Fibroblast of pulmonary artery (primary cell): ENCODE measurements around the gene LHX4.

Experiments used
- DNase-seq: peaks from one replicate; pipeline ENCODE4 v3.0.0-alpha.2; 2010; ENCODE audit warnings: low read depth
- H3K4me3 ChIP-seq: replicated peaks from 2 replicates; pipeline ENCODE4 v1.5.1; 2011; ENCODE audit warnings: low read depth, mild to moderate bottlenecking, control low read depth, low read length, moderate library complexity
- TF ChIP-seq, protein P1 (sequence below): IDR thresholded peaks from 2 replicates; pipeline ENCODE4 v1.5.1; 2011; ENCODE audit warnings: mild to moderate bottlenecking, control low read depth, low read length, inconsistent platforms; ENCODE audit errors: missing control alignments

LHX4 gene

DNA sequence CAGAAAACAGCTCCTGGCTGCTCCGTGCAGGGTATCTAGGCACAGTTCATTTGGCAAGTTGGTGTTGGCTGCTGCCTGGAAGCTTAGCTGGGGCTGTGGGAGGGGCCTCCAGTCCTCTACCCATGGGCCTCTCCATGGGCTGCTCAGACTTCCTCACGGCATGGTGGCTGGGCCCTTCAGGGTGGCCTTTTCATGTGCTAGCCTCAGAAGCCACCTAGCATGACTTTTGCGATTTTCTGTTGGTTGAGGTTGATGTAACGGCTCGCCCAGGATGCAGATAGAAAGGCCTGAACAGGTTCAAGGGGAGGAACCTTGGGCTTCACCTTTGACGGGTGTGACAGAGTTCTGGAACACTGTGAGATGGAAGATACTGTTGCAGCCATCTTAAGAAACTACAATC, 25.8 kb upstream of the LHX4 start:
- TF ChIP-seq, protein P1, sequence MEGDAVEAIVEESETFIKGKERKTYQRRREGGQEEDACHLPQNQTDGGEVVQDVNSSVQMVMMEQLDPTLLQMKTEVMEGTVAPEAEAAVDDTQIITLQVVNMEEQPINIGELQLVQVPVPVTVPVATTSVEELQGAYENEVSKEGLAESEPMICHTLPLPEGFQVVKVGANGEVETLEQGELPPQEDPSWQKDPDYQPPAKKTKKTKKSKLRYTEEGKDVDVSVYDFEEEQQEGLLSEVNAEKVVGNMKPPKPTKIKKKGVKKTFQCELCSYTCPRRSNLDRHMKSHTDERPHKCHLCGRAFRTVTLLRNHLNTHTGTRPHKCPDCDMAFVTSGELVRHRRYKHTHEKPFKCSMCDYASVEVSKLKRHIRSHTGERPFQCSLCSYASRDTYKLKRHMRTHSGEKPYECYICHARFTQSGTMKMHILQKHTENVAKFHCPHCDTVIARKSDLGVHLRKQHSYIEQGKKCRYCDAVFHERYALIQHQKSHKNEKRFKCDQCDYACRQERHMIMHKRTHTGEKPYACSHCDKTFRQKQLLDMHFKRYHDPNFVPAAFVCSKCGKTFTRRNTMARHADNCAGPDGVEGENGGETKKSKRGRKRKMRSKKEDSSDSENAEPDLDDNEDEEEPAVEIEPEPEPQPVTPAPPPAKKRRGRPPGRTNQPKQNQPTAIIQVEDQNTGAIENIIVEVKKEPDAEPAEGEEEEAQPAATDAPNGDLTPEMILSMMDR = no peak
- no peak overlapping the region for H3K4me3 ChIP-seq
- no peak for DNase-seq

DNA sequence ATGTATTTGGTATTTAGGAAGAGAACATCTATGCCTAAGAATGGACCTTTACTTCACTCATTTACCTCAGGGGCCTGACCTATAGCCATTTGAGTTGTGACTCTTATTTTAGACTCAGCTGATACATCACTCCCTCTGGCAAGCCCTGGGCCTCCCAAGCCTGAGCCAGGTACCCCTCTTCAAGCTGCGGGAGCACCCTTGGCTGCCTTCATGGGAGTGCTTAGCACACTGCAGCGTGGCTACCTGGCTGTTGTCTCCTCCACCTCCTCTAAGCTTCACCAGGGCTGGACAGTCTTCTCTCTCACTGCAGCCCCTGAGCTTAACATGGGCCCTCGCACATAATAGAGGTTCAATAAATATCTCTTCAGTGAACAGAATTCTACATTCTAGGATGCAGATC, 23.5 kb upstream of the LHX4 start:
- DNase-seq = no peak
- no peak overlapping the region for H3K4me3 ChIP-seq
- TF ChIP-seq, protein P1 = no peak

DNA sequence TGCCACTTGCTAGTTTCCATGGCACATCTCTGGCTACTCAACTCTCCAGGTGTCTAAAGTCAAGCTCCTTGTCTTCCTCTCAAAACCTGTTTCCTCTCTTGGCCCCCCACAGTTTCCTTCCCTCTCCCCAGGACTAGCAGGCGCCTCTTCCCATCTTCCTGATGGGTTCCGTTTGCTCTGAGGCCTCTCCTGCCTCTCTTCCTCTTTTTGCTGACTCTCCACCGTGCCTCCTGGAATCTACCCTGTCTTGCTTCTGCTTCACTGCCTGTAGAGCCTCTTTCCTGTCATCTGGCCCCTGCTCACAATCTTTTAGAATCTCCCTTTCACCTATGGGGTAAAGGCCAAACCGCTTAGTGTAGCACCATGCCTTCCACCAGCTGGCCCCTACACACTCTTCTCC, 21.8 kb upstream of the LHX4 start:
- TF ChIP-seq, protein P1 = no peak
- DNase-seq = no peak
- H3K4me3 ChIP-seq = no peak overlapping the region

DNA sequence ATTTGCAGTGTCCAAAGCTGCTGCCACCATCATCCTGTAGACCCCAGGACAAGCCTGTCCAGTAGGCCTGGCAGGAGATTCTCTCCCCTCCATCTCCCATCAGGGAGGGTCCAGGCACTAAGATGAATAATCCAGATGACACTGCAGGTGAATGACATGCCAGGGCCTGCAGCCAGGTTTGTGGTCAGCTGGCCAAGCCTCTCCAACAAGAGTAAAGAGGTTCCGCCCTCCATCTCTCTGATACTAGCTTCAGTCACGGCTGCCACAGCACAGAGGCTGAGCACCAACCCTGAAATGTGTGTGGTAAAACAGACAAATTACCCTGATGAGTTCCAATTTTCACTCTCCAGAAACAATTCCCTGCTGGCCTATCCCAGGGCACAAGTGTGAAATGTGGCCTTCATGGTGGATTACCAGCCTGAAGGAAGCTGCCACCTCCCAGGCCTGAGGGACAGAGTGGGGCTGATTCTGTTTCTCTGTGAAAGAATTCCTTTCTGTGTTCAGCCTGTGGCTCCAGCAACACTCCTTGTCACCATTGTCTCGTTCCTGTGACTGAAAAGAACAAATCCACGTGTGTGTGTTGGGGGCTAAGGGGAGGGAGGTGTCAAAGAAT, 19.9 kb upstream of the LHX4 start:
- H3K4me3 ChIP-seq = no peak overlapping the region
- DNase-seq = no peak
- TF ChIP-seq, protein P1 = no peak

DNA sequence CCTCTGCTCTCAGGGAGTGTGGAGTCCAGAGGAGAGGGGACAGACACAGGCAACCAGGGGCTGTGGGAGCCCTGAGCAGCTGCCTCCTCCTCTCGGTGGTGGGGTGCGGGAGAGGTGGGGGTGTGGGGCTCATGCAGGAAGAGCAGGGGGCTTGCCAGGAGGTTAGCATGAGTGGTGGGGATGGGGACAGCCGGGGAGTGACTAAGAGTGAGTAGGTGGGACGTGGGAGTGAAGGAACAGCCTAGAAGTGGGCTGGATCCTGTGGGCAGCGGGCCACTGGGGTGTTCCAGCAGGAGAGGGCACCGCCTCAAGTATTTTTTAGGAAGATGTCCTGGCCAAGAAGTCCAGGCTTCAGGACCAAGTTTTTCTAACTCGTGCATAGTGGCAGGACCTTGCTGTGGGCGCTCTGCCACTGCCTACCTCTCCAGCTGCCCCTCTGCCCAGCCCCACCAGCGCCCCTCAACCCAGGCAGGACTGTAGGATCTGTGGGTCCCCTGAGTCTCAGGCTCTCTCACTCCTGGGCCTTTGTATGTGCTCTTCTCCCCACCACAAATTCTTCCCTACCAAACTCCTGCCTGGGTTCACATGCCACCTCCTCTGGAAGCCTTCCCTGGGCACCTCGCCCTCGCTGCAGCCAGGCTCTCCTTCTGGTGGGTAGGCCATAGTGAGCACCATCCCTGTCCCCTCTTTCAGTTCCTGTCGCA, 18.8 kb upstream of the LHX4 start:
- TF ChIP-seq, protein P1 = no peak
- H3K4me3 ChIP-seq = no peak overlapping the region
- no peak for DNase-seq

DNA sequence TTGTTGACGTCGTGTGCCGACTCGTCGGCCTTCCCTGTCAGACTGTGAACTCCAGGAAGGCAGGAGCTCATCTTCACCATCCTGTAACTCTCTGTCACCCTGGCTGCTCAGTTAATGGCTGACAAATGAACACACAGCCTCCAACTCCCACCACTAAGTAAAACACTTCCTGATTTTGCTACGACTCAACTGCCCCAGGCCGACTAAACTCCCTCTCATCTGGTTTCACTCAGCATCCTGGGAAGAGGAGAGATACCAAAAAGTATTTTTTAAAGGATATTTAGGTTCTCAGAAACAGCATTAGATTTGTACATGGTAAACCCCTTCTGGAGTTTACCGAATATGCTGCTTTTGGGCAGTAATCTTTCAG, 18.2 kb upstream of the LHX4 start:
- TF ChIP-seq, protein P1 = no peak
- DNase-seq = no peak
- no peak overlapping the region for H3K4me3 ChIP-seq
